ENCODE results near the gene SNRNP40. TPM values are rescaled to one million over a fixed set of nuclear protein-coding genes. Genes with fewer than 3 reads are reported as not detected.

Gene SNRNP40
- total and polyA plus RNA-seq, 2 experiments from 2014 or later, result 90.0 to 135 TPM

GRCh38 chr1:31327381-31327780 is 30.8 kb upstream of the SNRNP40 start (continued):
- TF ChIP-seq REST (IDR thresholded peaks at IDR 0.05; ENCODE audit: unreplicated experiment) (no peak), JUNB (IDR thresholded peaks at IDR 0.05; ENCODE audit: unreplicated experiment) (no peak)

GRCh38 chr1:31326461-31326860 is 29.9 kb upstream of the SNRNP40 start:
- Histone ChIP-seq H3F3A (replicated peaks; ENCODE audit: low read depth) (no peaks in the 10 kb centered on the region), H3K27me3 (ENCODE audit: insufficient read depth) (no peaks in the 10 kb centered on the region), H3K79me2 (replicated peaks; ENCODE audit: insufficient read depth) (no peaks in the 10 kb centered on the region), H3K36me3 (ENCODE audit: insufficient read depth) (no peaks in the 10 kb centered on the region; the same call in 1 of the 2 replicates), H3K4me3 (no peak overlapping the region), H3K9me2 (ENCODE audit: insufficient read depth) (no peaks in the 10 kb centered on the region), H3K4me2 (no peak overlapping the region), H4K20me1 (replicated peaks; ENCODE audit: insufficient read depth) (peaks cover 8% of the 10 kb centered on the region; the same call in 1 of the 2 replicates), H3K27ac (ENCODE audit: low read depth) (no peak overlapping the region), H2AFZ (no peak overlapping the region), H3K4me1 (ENCODE audit: insufficient read depth) (no peaks in the 10 kb centered on the region)
- no peak for ATAC-seq
- Mint-ChIP-seq H3K4me1 (peaks cover 2% of the 10 kb centered on the region; the same call in 2 of the 3 replicates), H3K9me3 (no peaks in the 10 kb centered on the region), H3K36me3 (ENCODE audit: low read depth) (peaks cover 19% of the 10 kb centered on the region), H3K27ac (no peak overlapping the region), H3K4me3 (no peak overlapping the region), H3K27me3 (ENCODE audit: insufficient read depth, low read depth, poor library complexity) (no peaks in the 10 kb centered on the region)
- no peak for DNase-seq (ENCODE audit: low spot score)
- TF ChIP-seq ZNF114 (CRISPR knock-in tag; IDR thresholded peaks at IDR 0.05), result no peak
- TF ChIP-seq ZNF331 (CRISPR knock-in tag; IDR thresholded peaks at IDR 0.05; ENCODE audit: low read depth), result no peak
- TF ChIP-seq CTCF (conservative IDR thresholded peaks at IDR 0.05; ENCODE audit: low read depth in 2 of 2), result no peak
- TF ChIP-seq ZNF462 (CRISPR knock-in tag; IDR thresholded peaks at IDR 0.05), result no peak
- no peak for TF ChIP-seq EZH2 (IDR thresholded peaks at IDR 0.05; ENCODE audit: low read depth, unreplicated experiment)
- TF ChIP-seq POLR2AphosphoS5 (IDR thresholded peaks at IDR 0.05; ENCODE audit: low read depth), result no peak
- TF ChIP-seq JUNB (IDR thresholded peaks at IDR 0.05; ENCODE audit: unreplicated experiment), result no peak
- TF ChIP-seq NANOG (IDR thresholded peaks at IDR 0.05; ENCODE audit: borderline replicate concordance), result no peak
- no peak for TF ChIP-seq EZH2phosphoT487 (IDR thresholded peaks at IDR 0.05; ENCODE audit: unreplicated experiment)
- no peak for TF ChIP-seq STAT1 (IDR thresholded peaks at IDR 0.05; ENCODE audit: unreplicated experiment)
- no peak for TF ChIP-seq ETS1 (IDR thresholded peaks at IDR 0.05)
- no peak for TF ChIP-seq CREB1 (CRISPR knock-in tag; IDR thresholded peaks at IDR 0.05; ENCODE audit: low read depth)
